Stimulated activated CD4-positive, alpha-beta T cell treated with anti-CD3 and anti-CD28 coated beads, Interleukin-1b, Interleukin-23, amount 100 ng/mL, for 24 hours (primary cell): Measurements from ENCODE around the gene MTA2.

ENCODE experiments used
- DNase-seq, 4 experiments: peaks; one replicate each; pipeline ENCODE4 v3.0.0-alpha.2; 2020; ENCODE audit warnings: low read depth in 4 of 4, low spot score in 1 of 4

Gene MTA2

GRCh38 chr11:62612366-62613290, 11.0 kb upstream of the MTA2 start, which contains the start of the genes EML3 and ROM1:
Gene EML3, minus strand, starts transcription at chr11:62612775. Its CDS starts 318 bp downstream, at chr11:62612457.
Gene ROM1, plus strand, starts transcription at chr11:62613257. Its CDS starts 25 bp downstream, at chr11:62613282.
- DNase-seq = peak; percentile 61 to 86 (median 73)

- DNase-seq = peak in 1 of 4 experiments; percentile 43
Measured at GRCh38 chr11:62611705-62612365, 10.2 kb upstream of the MTA2 start.

GRCh38 chr11:62610814-62611704, 9.4 kb upstream of the MTA2 start:
- DNase-seq = no peak

GRCh38 chr11:62610403-62610802, 8.7 kb upstream of the MTA2 start:
- DNase-seq = no peak

- no peak for DNase-seq
Measured at GRCh38 chr11:62608776-62609175, 7.1 kb upstream of the MTA2 start.

- DNase-seq = no peak
Measured at GRCh38 chr11:62607714-62608113, 6.0 kb upstream of the MTA2 start.

GRCh38 chr11:62605902-62606301, 4.2 kb upstream of the MTA2 start:
- DNase-seq = no peak

- no peak for DNase-seq
Measured at GRCh38 chr11:62605467-62605866, 3.8 kb upstream of the MTA2 start.

- no peak for DNase-seq
Measured at GRCh38 chr11:62604460-62605120, 2.9 kb upstream of the MTA2 start.

- no peak for DNase-seq
Measured at GRCh38 chr11:62603776-62604299, 2.2 kb upstream of the MTA2 start.

- DNase-seq = no peak
Measured at GRCh38 chr11:62603072-62603408, 1.4 kb upstream of the MTA2 start.

GRCh38 chr11:62602141-62603071, 741 bp upstream of the MTA2 start:
- DNase-seq = no peak

- DNase-seq = peak in 1 of 4 experiments; percentile 54
Measured at GRCh38 chr11:62601122-62601371, 618 bp downstream of the MTA2 start.

- DNase-seq = no peak
Measured at GRCh38 chr11:62600367-62601121, 1.1 kb downstream of the MTA2 start.

GRCh38 chr11:62599901-62600300, 1.8 kb downstream of the MTA2 start:
- DNase-seq = no peak

GRCh38 chr11:62599069-62599696, 2.5 kb downstream of the MTA2 start:
- DNase-seq = peak; percentile 85 to 95 (median 89)

- no peak for DNase-seq
Measured at GRCh38 chr11:62595124-62595523, 6.5 kb downstream of the MTA2 start.

GRCh38 chr11:62593434-62594044, 8.1 kb downstream of the MTA2 start:
- peak in 2 of 4 experiments; percentile 63 to 69 for DNase-seq
